ENCODE data around the gene MRPL1.

DNA sequence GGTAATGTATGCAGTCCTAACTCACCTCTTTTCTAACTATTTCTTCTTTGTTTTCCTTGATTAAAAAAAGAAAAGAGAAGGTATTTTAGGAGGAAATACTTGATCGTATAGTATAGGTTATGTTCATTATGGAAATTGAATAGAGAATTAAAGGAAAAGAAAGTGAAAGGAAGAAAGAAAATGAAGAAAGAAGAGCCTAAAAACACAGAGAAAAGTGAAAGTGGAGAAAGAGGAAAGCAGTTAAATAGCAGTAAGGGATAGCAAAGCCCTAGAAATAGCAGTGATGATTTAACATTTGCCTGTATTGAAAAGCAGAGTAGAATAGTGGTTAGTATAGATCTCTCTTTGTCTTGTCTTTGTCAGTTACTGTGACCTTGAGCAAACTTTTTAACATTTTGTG, 37.0 kb downstream of the MRPL1 start:
- TF ChIP-seq, protein P1, sequence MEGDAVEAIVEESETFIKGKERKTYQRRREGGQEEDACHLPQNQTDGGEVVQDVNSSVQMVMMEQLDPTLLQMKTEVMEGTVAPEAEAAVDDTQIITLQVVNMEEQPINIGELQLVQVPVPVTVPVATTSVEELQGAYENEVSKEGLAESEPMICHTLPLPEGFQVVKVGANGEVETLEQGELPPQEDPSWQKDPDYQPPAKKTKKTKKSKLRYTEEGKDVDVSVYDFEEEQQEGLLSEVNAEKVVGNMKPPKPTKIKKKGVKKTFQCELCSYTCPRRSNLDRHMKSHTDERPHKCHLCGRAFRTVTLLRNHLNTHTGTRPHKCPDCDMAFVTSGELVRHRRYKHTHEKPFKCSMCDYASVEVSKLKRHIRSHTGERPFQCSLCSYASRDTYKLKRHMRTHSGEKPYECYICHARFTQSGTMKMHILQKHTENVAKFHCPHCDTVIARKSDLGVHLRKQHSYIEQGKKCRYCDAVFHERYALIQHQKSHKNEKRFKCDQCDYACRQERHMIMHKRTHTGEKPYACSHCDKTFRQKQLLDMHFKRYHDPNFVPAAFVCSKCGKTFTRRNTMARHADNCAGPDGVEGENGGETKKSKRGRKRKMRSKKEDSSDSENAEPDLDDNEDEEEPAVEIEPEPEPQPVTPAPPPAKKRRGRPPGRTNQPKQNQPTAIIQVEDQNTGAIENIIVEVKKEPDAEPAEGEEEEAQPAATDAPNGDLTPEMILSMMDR (IDR thresholded peaks at IDR 0.05): no peak
- TF ChIP-seq EZH2phosphoT487 (IDR thresholded peaks at IDR 0.05) (no peak), EZH2 (IDR thresholded peaks at IDR 0.05) (no peak)

Data from neural progenitor cell (in vitro differentiated cells).